ENCODE measurements around the gene MAN1A2. TPM values are rescaled to one million over a fixed set of nuclear protein-coding genes. Genes with fewer than 3 reads are reported as not detected.
A peak's percentile ranks its signal among the peaks of the same experiment; 100 is the strongest.

The MAN1A2 gene
- total and polyA plus RNA-seq, 2 experiments from 2014 or later: 20.6 to 30.0 TPM

GRCh38 chr1:117512728-117513321 lies 145.6 kb downstream of the MAN1A2 start:
- Histone ChIP-seq H3K27ac (no peak overlapping the region), H3K4me1 (ENCODE audit: low read depth) (no peaks in the 10 kb centered on the region), H3K4me3 (no peak overlapping the region), H3K27me3 (no peaks in the 10 kb centered on the region), H3K36me3 (peaks cover 4% of the 10 kb centered on the region), H3K9me3 (ENCODE audit: low read depth) (no peaks in the 10 kb centered on the region)
- DNase-seq (ENCODE audit: low read depth in 1 of 2, low spot score in 1 of 2): peak; percentile 21 to 57
- peak; percentile 59 for TF ChIP-seq CTCF (IDR thresholded peaks at IDR 0.05; ENCODE audit: low read depth, low read length)

- no peak overlapping the region for H3K27ac ChIP-seq
- H3K27me3 ChIP-seq: no peaks in the 10 kb centered on the region
- peaks cover 8% of the 10 kb centered on the region for H3K36me3 ChIP-seq
- no peak for TF ChIP-seq CTCF (IDR thresholded peaks at IDR 0.05; ENCODE audit: low read depth, low read length)
- H3K4me1 ChIP-seq (ENCODE audit: low read depth): no peaks in the 10 kb centered on the region
- no peak for DNase-seq (ENCODE audit: low read depth in 1 of 2, low spot score in 1 of 2)
- no peaks in the 10 kb centered on the region for H3K9me3 ChIP-seq (ENCODE audit: low read depth)
- H3K4me3 ChIP-seq: no peak overlapping the region
Observed at GRCh38 chr1:117523111-117523510, 155.9 kb downstream of the MAN1A2 start.

GRCh38 chr1:117527074-117527473 lies 159.8 kb downstream of the MAN1A2 start:
- Histone ChIP-seq H3K4me3 (no peak overlapping the region), H3K27ac (no peak overlapping the region), H3K27me3 (no peaks in the 10 kb centered on the region), H3K9me3 (ENCODE audit: low read depth) (no peaks in the 10 kb centered on the region), H3K36me3 (peaks cover 8% of the 10 kb centered on the region), H3K4me1 (ENCODE audit: low read depth) (no peaks in the 10 kb centered on the region)
- no peak for TF ChIP-seq CTCF (IDR thresholded peaks at IDR 0.05; ENCODE audit: low read depth, low read length)
- DNase-seq (ENCODE audit: low read depth in 1 of 2, low spot score in 1 of 2): no peak

GRCh38 chr1:117527566-117528102 lies 160.4 kb downstream of the MAN1A2 start:
- no peak overlapping the region for H3K27ac ChIP-seq
- peak in 1 of 2 donors; percentile 31 for DNase-seq (ENCODE audit: low read depth in 1 of 2, low spot score in 1 of 2)
- H3K4me3 ChIP-seq: no peak overlapping the region
- H3K36me3 ChIP-seq: peaks cover 8% of the 10 kb centered on the region
- no peaks in the 10 kb centered on the region for H3K9me3 ChIP-seq (ENCODE audit: low read depth)
- H3K4me1 ChIP-seq (ENCODE audit: low read depth): no peaks in the 10 kb centered on the region
- no peaks in the 10 kb centered on the region for H3K27me3 ChIP-seq
- no peak for TF ChIP-seq CTCF (IDR thresholded peaks at IDR 0.05; ENCODE audit: low read depth, low read length)

GRCh38 chr1:117529683-117530082 lies 162.4 kb downstream of the MAN1A2 start:
- H3K27me3 ChIP-seq: no peaks in the 10 kb centered on the region
- no peak for DNase-seq (ENCODE audit: low read depth in 1 of 2, low spot score in 1 of 2)
- H3K27ac ChIP-seq: no peak overlapping the region
- no peaks in the 10 kb centered on the region for H3K9me3 ChIP-seq (ENCODE audit: low read depth)
- no peak for TF ChIP-seq CTCF (IDR thresholded peaks at IDR 0.05; ENCODE audit: low read depth, low read length)
- no peaks in the 10 kb centered on the region for H3K4me1 ChIP-seq (ENCODE audit: low read depth)
- no peak overlapping the region for H3K4me3 ChIP-seq
- peaks cover 3% of the 10 kb centered on the region for H3K36me3 ChIP-seq

All from cardiac muscle cell (in vitro differentiated cells and primary cell).